BLaER1 treated with 17β-estradiol and CSF1 and Interleukin-3, amounts not matched to agents 10 nM and 100 nM (cell line): Measurements from ENCODE around the gene MSANTD1.
A peak's percentile ranks its signal among the peaks of the same experiment; 100 is the strongest.

Source experiments
- H3K27ac ChIP-seq, 11 experiments: shearing (Covaris generic); formaldehyde crosslinking; 2 replicates each; pipeline ENCODE4 v1.8.1; 2022
- H3K27me3 ChIP-seq, 11 experiments: shearing (Covaris generic); formaldehyde crosslinking; 2 replicates each; pipeline ENCODE4 v1.8.1; 2022
- H3K36me3 ChIP-seq, 11 experiments: shearing (Covaris generic); formaldehyde crosslinking; 2 replicates each; pipeline ENCODE4 v1.8.1; 2022
- H3K4me1 ChIP-seq, 10 experiments: shearing (Covaris generic); formaldehyde crosslinking; 2 replicates each; pipeline ENCODE4 v1.8.1; 2022
- H3K4me2 ChIP-seq, 11 experiments: shearing (Covaris generic); formaldehyde crosslinking; 2 replicates each; pipeline ENCODE4 v1.8.1; 2022
- H3K4me3 ChIP-seq, 10 experiments: shearing (Covaris generic); formaldehyde crosslinking; 2 replicates each; pipeline ENCODE4 v1.8.1; 2022
- H3K9ac ChIP-seq, 11 experiments: shearing (Covaris generic); formaldehyde crosslinking; 2 replicates each; pipeline ENCODE4 v1.8.1; 2022
- H3K9me3 ChIP-seq, 11 experiments: shearing (Covaris generic); formaldehyde crosslinking; replicated peaks in 1 of 11; 2 replicates each; pipeline ENCODE4 v1.8.1; 2022
- H4K20me1 ChIP-seq, 11 experiments: shearing (Covaris generic); formaldehyde crosslinking; 2 replicates each; pipeline ENCODE4 v1.8.1; 2022
- Cebpa-rat ChIP-seq, 11 experiments: shearing (Covaris generic); IDR thresholded peaks; 2 replicates each; pipeline ENCODE4 v1.8.1; 2022

The MSANTD1 gene

DNA sequence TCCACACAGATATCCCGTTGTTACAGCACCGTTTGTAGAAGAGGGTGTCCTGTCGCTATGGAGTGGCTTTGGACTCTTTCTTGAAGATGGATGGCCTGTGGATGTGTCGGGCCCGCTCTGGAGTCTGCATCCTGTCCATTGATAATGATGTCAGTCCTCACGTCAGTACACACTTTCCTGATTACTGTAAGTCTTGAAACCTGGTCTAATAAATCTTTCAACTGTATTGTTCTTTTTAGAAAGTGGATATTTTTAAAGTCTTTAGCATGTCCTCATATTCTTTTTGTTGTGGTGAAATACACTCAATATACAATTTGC is 14.9 kb downstream of the MSANTD1 start:
- no peak overlapping the region for H3K4me3 ChIP-seq
- H3K27me3 ChIP-seq = no peaks in the 10 kb centered on the region
- no peak overlapping the region for H3K9ac ChIP-seq
- no peaks in the 10 kb centered on the region for H4K20me1 ChIP-seq
- H3K4me1 ChIP-seq = peaks cover 0 to 34% (median 21%) of the 10 kb centered on the region in 10 experiments; a peak in 15 of 20 replicates
- H3K36me3 ChIP-seq = no peaks in the 10 kb centered on the region
- TF ChIP-seq Cebpa-rat (IDR thresholded peaks at IDR 0.05) = no peak
- H3K9me3 ChIP-seq = no peaks in the 10 kb centered on the region
- no peak overlapping the region for H3K27ac ChIP-seq
- H3K4me2 ChIP-seq = peak overlapping the region in 2 of 11 experiments; percentile 72 to 86; a peak in 4 of 22 replicates

DNA sequence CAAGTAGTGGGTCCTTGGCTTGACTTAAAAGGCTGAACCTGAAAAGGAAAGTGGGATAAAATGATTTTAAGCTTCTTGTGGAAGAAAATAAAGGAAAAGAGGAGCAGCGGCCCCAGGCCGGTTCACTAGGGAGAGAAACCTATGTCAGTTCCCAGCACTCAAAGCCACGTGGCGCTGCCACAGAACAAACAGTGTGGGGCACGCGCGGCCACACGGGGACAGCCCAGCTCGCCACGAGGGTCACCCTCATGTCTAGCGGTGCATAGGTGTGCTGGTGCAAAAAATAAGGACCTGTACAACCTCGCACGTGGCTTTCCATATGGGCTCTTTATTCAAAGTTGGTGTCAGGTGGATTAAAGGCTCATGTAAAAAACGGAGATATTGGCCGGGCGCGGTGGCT is 17.1 kb downstream of the MSANTD1 start:
- no peak for TF ChIP-seq Cebpa-rat (IDR thresholded peaks at IDR 0.05)
- H3K9me3 ChIP-seq = no peaks in the 10 kb centered on the region
- no peak overlapping the region for H3K4me3 ChIP-seq
- no peak overlapping the region for H3K9ac ChIP-seq
- no peaks in the 10 kb centered on the region for H3K36me3 ChIP-seq
- peaks cover 0 to 36% (median 23%) of the 10 kb centered on the region in 10 experiments; a peak in 15 of 20 replicates for H3K4me1 ChIP-seq
- no peaks in the 10 kb centered on the region for H3K27me3 ChIP-seq
- no peak overlapping the region for H3K27ac ChIP-seq
- no peak overlapping the region for H3K4me2 ChIP-seq
- no peaks in the 10 kb centered on the region for H4K20me1 ChIP-seq

DNA sequence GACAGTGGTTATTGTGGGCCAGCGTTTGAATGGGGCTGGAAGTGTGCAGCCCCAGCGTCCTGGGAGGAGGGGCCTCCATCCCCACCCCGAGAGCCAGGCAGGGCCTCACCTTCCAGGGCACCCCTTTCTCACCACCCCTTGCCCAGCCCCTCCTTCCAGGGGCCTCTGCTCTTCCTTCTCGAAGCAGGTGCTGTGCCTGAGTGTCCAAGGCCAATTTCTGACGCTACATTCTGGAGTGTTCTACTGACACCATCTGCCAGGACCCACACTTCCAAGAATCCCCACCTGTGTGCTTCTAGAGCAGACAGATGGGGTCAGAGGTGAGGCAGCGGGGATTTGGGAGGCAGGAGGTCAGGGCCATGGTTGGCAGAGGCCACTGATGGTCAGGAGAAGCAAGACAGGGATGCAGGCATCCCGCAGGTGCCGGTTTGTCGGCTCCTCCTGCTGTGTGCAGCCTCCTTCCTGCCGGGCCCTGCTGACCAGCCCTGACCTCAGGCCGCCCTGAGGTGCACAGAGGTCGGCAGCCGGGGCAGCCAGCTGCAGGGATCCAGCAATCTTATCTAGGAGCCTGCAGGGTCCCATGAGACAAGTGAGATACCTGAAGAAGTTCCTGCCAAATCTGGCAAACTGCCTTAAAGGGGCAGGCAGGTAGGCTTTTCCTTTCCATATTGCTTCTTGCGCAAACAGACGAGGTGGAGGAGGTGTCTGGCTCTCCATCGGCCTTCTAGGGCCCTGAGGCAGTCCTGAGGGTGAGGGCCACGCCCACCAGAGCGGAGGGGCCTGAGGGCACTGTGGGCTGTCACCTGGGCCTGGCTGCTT is 18.8 kb downstream of the MSANTD1 start:
- peaks cover 0 to 32% (median 16%) of the 10 kb centered on the region in 10 experiments; a peak in 14 of 20 replicates for H3K4me1 ChIP-seq
- no peaks in the 10 kb centered on the region for H4K20me1 ChIP-seq
- no peak overlapping the region for H3K4me3 ChIP-seq
- H3K9ac ChIP-seq = no peak overlapping the region
- no peak for TF ChIP-seq Cebpa-rat (IDR thresholded peaks at IDR 0.05)
- no peaks in the 10 kb centered on the region for H3K36me3 ChIP-seq
- H3K4me2 ChIP-seq = no peak overlapping the region
- H3K9me3 ChIP-seq = peaks cover 0 to 1% (median 0%) of the 10 kb centered on the region in 11 experiments; a peak in 3 of 22 replicates
- no peak overlapping the region for H3K27ac ChIP-seq
- H3K27me3 ChIP-seq = no peaks in the 10 kb centered on the region

DNA sequence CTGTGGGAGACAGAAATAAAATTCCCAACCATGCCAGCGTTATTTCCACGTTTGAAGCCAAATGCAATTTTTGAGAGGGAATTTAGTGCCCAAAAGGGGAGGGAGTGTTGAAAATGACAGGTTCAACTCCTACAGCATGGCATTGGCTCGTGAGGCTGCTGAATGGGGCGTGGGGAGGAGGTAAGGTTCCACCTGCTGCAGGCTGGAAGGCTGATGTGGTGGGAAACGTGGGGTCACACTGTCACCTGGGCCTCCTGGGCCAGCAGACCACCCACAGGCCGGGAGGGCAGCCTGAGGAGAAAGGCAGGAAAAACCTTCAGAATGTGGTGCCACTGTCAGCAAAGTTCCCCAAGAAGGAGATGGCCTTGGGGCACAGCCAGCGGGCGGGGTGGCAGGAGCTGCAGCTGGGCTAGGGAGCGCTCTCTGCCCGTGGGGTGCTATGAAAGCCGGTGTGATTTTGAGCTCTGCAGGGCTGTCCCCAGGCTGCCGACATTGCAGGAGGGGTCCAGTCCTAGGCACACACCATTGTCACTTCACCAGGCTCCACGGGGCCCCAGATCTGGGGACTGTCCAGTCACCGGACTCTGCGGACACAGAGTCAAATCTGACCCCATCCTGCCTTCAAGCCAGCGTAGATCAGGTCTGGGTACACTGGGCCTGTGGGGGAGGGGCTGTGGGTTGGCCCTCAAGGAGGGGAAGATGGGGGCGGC is 19.6 kb downstream of the MSANTD1 start:
- H3K9me3 ChIP-seq = peaks cover 0 to 8% (median 6%) of the 10 kb centered on the region in 11 experiments; a peak in 9 of 22 replicates
- no peak overlapping the region for H3K4me2 ChIP-seq
- H3K9ac ChIP-seq = no peak overlapping the region
- H3K4me3 ChIP-seq = no peak overlapping the region
- H3K27me3 ChIP-seq = no peaks in the 10 kb centered on the region
- no peak for TF ChIP-seq Cebpa-rat (IDR thresholded peaks at IDR 0.05)
- H3K27ac ChIP-seq = no peak overlapping the region
- no peaks in the 10 kb centered on the region for H4K20me1 ChIP-seq
- no peaks in the 10 kb centered on the region for H3K36me3 ChIP-seq
- peaks cover 0 to 24% (median 9%) of the 10 kb centered on the region in 10 experiments; a peak in 12 of 20 replicates for H3K4me1 ChIP-seq

DNA sequence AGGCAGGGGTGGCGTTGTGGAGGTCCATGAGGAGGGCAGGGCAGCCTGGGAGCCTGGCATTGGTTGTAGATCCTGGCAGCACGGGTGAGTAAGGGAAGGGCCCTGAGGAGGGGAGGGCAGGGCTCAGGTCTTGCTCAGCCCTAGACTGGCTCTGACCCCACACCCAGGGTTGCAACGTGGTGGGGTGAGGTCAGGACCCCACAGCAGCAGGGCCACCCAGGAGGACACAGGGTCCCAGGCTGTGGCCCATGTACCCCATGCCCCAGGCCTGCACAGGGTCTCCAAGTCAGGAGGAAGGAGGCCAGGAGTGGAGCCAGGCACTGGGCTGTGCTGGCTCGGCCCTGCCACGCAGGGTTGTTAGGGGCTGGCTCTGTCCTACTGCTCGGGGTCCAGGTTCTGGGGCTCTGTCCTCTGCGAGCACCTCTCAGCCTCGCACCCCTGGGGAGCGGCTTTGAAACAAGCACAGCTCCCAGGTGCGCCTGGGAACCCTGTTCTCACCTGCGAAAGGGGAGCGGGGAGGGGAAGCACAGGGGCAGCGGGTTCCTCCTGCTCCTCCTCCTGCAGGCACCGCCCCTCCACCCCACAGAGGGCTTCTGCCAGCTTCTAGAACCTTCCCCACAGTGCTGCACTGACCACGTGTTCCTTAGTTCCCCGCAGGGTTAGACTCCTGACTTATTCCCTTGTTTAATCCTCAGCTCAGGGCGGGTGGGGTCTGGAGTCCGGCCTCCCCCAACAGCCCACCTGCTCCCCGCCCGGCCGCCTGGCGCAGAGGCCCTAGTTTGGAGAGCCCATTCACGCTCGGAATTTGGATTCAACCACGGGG is 20.4 kb downstream of the MSANTD1 start:
- Histone ChIP-seq H3K36me3 (no peaks in the 10 kb centered on the region), H3K9ac (no peak overlapping the region), H3K9me3 (peaks cover 0 to 8% (median 6%) of the 10 kb centered on the region in 11 experiments; a peak in 9 of 22 replicates), H3K27ac (no peak overlapping the region), H3K4me2 (no peak overlapping the region), H3K4me3 (no peak overlapping the region), H4K20me1 (no peaks in the 10 kb centered on the region), H3K27me3 (no peaks in the 10 kb centered on the region), H3K4me1 (peaks cover 0 to 21% (median 9%) of the 10 kb centered on the region in 10 experiments; a peak in 11 of 20 replicates)
- TF ChIP-seq Cebpa-rat (IDR thresholded peaks at IDR 0.05) = no peak

DNA sequence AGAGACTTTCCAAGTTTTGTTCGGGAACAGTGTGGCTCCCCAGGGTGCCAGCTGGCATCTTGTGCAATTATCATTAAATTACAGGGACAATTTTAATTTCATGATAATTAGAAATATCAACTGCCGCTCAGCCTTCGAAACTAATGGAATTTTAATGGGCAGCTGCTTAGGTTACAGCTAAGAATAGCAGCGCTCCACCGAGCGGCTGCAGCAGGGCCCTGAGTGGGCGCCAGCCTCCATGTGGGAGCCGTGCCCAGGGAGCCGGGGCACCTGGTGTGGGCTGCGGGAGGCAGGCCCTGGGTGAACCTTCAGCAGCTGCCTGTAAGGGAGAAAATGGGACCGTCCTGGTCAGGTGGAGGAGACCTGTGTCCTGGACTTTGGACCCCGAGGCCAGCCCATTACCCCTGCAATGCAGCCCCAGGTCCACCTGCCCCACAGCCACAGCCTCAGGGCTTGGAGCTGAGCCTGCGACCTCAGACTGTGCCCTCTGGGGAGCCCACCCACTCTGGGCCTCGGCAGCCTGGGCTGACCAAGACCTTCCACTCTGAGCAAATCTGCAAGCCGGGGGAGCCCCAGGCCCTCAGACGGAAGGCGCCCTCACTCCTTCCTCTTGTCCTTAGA is 21.1 kb downstream of the MSANTD1 start:
- no peaks in the 10 kb centered on the region for H4K20me1 ChIP-seq
- H3K27me3 ChIP-seq = no peaks in the 10 kb centered on the region

DNA sequence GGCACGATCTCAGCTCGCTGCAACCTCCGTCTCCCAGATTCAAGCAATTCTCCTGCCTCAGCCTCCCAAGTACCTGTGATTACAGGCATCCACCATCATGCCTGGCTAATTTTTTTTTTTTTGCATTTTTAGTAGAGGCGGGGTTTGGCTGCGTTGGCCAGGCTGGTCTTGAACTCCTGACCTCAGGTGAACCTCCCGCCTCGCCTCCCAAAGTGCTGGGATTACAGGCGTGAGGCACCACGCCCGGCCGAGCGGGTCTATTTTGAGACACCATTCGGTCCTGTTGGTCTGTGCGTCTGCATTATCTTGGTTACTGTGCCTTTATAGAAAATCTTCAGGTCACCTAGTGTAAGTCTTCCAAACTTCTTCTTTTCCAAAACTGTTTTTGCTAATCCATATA is 22.2 kb downstream of the MSANTD1 start:
- H3K9me3 ChIP-seq = peaks cover 0 to 8% (median 6%) of the 10 kb centered on the region in 11 experiments; a peak in 9 of 22 replicates
- H3K27me3 ChIP-seq = no peaks in the 10 kb centered on the region
- no peak overlapping the region for H3K4me3 ChIP-seq
- H3K27ac ChIP-seq = no peak overlapping the region
- H3K4me1 ChIP-seq = peaks cover 0 to 21% (median 9%) of the 10 kb centered on the region in 10 experiments; a peak in 11 of 20 replicates
- no peaks in the 10 kb centered on the region for H4K20me1 ChIP-seq
- H3K4me2 ChIP-seq = peak overlapping the region in 2 of 11 experiments; percentile 44 to 54; a peak in 1 of 22 replicates
- H3K36me3 ChIP-seq = no peaks in the 10 kb centered on the region
- TF ChIP-seq Cebpa-rat (IDR thresholded peaks at IDR 0.05) = no peak
- no peak overlapping the region for H3K9ac ChIP-seq

More for the DNA sequence above, 21.1 kb downstream of the MSANTD1 start:
- H3K9me3 ChIP-seq = peaks cover 0 to 8% (median 6%) of the 10 kb centered on the region in 11 experiments; a peak in 9 of 22 replicates
- H3K4me1 ChIP-seq = peaks cover 0 to 21% (median 9%) of the 10 kb centered on the region in 10 experiments; a peak in 11 of 20 replicates
- H3K36me3 ChIP-seq = no peaks in the 10 kb centered on the region
- no peak overlapping the region for H3K4me2 ChIP-seq
- H3K9ac ChIP-seq = no peak overlapping the region
- H3K4me3 ChIP-seq = no peak overlapping the region
- H3K27ac ChIP-seq = no peak overlapping the region
- no peak for TF ChIP-seq Cebpa-rat (IDR thresholded peaks at IDR 0.05)

DNA sequence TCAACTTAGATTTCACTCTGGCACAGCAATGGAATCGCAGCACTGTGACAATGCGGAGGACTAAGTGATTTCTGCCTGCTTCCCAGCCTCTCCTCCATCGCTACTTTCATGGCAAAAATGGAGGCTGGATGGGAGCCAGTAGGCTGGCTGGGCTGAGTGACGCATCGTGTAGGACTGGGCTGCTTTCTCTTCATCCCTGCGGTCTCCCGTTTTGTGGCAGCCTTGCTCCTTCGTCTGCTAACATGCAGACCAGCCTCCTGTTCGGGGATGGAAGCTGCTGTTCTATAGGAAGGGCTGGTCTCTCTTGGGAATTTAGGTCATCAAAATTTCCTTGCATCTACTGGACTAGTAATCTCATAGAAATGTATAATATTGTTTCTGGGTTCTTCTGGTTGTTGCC is 28.0 kb downstream of the MSANTD1 start:
- H3K9me3 ChIP-seq = peaks cover 35 to 50% (median 42%) of the 10 kb centered on the region in 11 experiments
- H3K9ac ChIP-seq = no peak overlapping the region
- no peak overlapping the region for H3K27ac ChIP-seq
- no peaks in the 10 kb centered on the region for H3K27me3 ChIP-seq
- no peak overlapping the region for H3K4me3 ChIP-seq
- TF ChIP-seq Cebpa-rat (IDR thresholded peaks at IDR 0.05) = no peak
- peaks cover 0 to 5% (median 3%) of the 10 kb centered on the region in 10 experiments; a peak in 10 of 20 replicates for H3K4me1 ChIP-seq
- H3K36me3 ChIP-seq = peaks cover 0 to 7% (median 0%) of the 10 kb centered on the region in 11 experiments; a peak in 4 of 22 replicates
- H4K20me1 ChIP-seq = no peaks in the 10 kb centered on the region
- no peak overlapping the region for H3K4me2 ChIP-seq
